Measurements from ENCODE around the gene GEMIN7.

Gene GEMIN7

DNA sequence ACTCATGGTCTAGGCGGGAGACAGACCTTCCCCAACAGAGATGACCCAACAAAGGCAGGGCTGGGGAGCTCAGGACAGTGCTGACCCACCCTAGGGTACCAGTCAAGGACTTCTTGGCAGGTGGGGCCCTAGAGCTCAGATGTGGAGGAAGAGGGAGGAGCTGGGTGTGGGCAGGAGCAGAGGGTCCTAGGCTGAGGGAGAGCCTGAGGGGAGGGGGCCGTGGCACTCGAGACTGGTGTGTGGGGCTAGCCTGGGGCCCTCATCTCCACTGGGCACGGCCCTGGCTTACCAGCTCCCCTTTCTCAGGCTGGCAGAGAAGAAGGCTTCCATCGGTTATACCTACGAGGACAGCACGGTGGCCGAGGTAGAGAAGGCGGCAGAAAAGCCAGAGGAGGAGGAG lies 21.6 kb upstream of the GEMIN7 start:
- Histone ChIP-seq H3K9me2 (replicated peaks; ENCODE audit: insufficient read depth, low read length) (no peaks in the 10 kb centered on the region), H3K36me3 (ENCODE audit: low read length) (peaks cover 7% of the 10 kb centered on the region; the same call in 1 of the 2 replicates), H3K79me2 (ENCODE audit: insufficient read depth, low read length) (peaks cover 5% of the 10 kb centered on the region; the same call in 1 of the 2 replicates), H3K4me3 (ENCODE audit: insufficient read depth, low read length, poor library complexity, severe bottlenecking) (no peak overlapping the region), H2AFZ (ENCODE audit: low read depth, low read length, severe bottlenecking) (no peak overlapping the region), H3K9ac (ENCODE audit: low read length) (no peak overlapping the region), H3F3A (ENCODE audit: insufficient read depth) (no peaks in the 10 kb centered on the region), H4K20me1 (ENCODE audit: low read depth, low read length) (no peaks in the 10 kb centered on the region), H3K4me2 (ENCODE audit: low read depth, low read length, poor library complexity, severe bottlenecking) (no peak overlapping the region), H3K27ac (ENCODE audit: low read depth, low read length) (peak overlapping the region; percentile 38), H3K9me3 (ENCODE audit: insufficient read depth, low read length) (no peaks in the 10 kb centered on the region), H3K27me3 (ENCODE audit: low read length) (no peaks in the 10 kb centered on the region)
- TF ChIP-seq EZH2phosphoT487 (conservative IDR thresholded peaks at IDR 0.05; ENCODE audit: low read length), result no peak
- TF ChIP-seq, protein P1, sequence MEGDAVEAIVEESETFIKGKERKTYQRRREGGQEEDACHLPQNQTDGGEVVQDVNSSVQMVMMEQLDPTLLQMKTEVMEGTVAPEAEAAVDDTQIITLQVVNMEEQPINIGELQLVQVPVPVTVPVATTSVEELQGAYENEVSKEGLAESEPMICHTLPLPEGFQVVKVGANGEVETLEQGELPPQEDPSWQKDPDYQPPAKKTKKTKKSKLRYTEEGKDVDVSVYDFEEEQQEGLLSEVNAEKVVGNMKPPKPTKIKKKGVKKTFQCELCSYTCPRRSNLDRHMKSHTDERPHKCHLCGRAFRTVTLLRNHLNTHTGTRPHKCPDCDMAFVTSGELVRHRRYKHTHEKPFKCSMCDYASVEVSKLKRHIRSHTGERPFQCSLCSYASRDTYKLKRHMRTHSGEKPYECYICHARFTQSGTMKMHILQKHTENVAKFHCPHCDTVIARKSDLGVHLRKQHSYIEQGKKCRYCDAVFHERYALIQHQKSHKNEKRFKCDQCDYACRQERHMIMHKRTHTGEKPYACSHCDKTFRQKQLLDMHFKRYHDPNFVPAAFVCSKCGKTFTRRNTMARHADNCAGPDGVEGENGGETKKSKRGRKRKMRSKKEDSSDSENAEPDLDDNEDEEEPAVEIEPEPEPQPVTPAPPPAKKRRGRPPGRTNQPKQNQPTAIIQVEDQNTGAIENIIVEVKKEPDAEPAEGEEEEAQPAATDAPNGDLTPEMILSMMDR (IDR thresholded peaks at IDR 0.05; ENCODE audit: insufficient read depth, low read length, poor library complexity, severe bottlenecking), result no peak

DNA sequence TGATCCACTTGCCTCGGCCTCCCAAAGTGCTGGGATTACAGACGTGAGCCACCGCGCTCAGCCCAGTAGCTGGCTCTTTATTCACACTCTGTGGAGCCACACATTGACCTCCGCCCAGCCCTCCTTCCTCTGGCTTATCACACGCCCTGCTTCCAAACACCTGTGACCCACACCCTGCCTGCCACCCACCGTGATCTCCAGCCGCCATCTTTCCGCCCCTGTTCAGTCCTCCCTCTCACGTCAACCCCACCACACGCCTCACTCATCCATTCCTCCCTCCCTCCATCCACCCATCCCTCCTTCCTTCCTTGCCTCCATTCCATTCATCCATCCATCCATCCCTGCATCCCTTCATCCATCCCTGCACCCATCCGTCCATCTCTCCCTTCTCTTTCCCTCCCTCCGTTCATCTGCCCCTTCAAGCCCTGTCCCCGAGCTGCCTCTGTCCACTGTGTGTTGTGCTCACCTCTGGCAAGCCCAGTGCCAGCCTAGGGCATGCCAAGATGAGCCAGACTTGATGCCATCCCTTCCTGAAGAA lies 20.4 kb upstream of the GEMIN7 start:
- Histone ChIP-seq H3K4me2 (ENCODE audit: low read depth, low read length, poor library complexity, severe bottlenecking) (no peak overlapping the region), H3K27ac (ENCODE audit: low read depth, low read length) (no peak overlapping the region), H3K36me3 (ENCODE audit: low read length) (peaks cover 10% of the 10 kb centered on the region), H4K20me1 (ENCODE audit: low read depth, low read length) (no peaks in the 10 kb centered on the region), H3K9me2 (replicated peaks; ENCODE audit: insufficient read depth, low read length) (no peaks in the 10 kb centered on the region), H3K4me3 (ENCODE audit: insufficient read depth, low read length, poor library complexity, severe bottlenecking) (no peak overlapping the region), H3K79me2 (ENCODE audit: insufficient read depth, low read length) (no peaks in the 10 kb centered on the region), H3K9ac (ENCODE audit: low read length) (no peak overlapping the region), H3K27me3 (ENCODE audit: low read length) (no peaks in the 10 kb centered on the region), H3F3A (ENCODE audit: insufficient read depth) (no peaks in the 10 kb centered on the region), H2AFZ (ENCODE audit: low read depth, low read length, severe bottlenecking) (no peak overlapping the region), H3K9me3 (ENCODE audit: insufficient read depth, low read length) (no peaks in the 10 kb centered on the region)
- TF ChIP-seq EZH2phosphoT487 (conservative IDR thresholded peaks at IDR 0.05; ENCODE audit: low read length), result no peak
- TF ChIP-seq, protein P1 (IDR thresholded peaks at IDR 0.05; ENCODE audit: insufficient read depth, low read length, poor library complexity, severe bottlenecking), result no peak

DNA sequence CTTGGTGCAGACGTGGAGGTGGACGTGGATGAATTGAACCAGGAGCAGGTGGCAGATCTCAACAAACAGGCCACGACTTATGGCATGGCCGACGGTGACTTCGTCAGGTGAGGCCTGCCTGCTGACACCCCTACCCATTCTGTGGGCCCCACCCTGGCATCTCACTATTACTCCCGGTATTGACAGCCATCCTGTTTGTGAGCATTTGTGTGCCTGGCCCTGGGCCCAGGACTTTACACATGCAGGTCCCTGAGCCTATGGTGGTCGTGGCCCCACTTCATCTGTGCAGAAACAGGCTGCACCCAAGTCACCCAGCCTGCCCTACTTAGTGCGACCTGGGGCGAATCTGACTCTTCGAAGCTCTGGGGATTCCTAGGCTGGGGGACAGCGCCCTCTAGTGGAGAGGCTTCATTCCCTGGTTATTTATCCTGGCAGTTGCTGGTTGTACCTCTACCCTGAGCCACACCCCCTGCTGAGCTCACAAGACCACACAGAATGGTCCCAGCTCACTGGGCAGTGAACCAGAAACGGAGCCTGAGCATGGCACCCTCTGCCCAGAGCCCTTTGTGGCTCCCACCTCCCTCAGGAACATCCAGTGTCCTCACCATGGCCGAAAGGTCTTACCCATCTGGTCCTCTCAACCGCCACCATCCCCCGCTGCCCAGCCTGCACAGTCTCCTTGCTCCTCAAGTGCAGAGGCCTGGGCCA lies 19.6 kb upstream of the GEMIN7 start:
- Histone ChIP-seq H3K79me2 (ENCODE audit: insufficient read depth, low read length) (no peaks in the 10 kb centered on the region), H3K4me3 (ENCODE audit: insufficient read depth, low read length, poor library complexity, severe bottlenecking) (no peak overlapping the region), H3K4me2 (ENCODE audit: low read depth, low read length, poor library complexity, severe bottlenecking) (no peak overlapping the region), H3K9ac (ENCODE audit: low read length) (no peak overlapping the region), H3F3A (ENCODE audit: insufficient read depth) (no peaks in the 10 kb centered on the region), H2AFZ (ENCODE audit: low read depth, low read length, severe bottlenecking) (no peak overlapping the region), H4K20me1 (ENCODE audit: low read depth, low read length) (no peaks in the 10 kb centered on the region), H3K27ac (ENCODE audit: low read depth, low read length) (no peak overlapping the region), H3K27me3 (ENCODE audit: low read length) (no peaks in the 10 kb centered on the region), H3K9me2 (replicated peaks; ENCODE audit: insufficient read depth, low read length) (no peaks in the 10 kb centered on the region), H3K36me3 (ENCODE audit: low read length) (peaks cover 10% of the 10 kb centered on the region), H3K9me3 (ENCODE audit: insufficient read depth, low read length) (no peaks in the 10 kb centered on the region)
- TF ChIP-seq EZH2phosphoT487 (conservative IDR thresholded peaks at IDR 0.05; ENCODE audit: low read length), result no peak
- TF ChIP-seq, protein P1 (IDR thresholded peaks at IDR 0.05; ENCODE audit: insufficient read depth, low read length, poor library complexity, severe bottlenecking), result peak; percentile 84

Measured in SU-DHL-6 (cell line).